Measurements from ENCODE around the gene PARD3.

DNA sequence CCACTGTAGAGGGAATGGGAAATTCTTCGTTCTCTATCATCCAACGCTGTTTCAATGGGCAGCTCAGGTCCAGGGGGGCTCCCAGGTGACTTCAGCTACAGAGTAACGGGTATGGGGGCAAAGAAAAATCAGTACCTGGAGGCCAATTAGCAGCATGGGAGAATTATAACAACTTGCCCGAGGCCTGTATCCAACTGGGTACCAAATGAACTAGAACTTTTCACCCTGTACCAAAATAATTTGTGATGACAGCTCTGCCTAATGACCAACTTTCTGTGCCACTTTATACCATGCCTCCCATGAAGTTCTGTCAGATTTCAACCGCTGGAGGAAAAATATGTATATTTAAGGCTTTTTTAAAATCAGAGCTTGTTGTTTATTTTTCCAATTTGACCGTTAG lies 467.1 kb downstream of the PARD3 start:
- TF ChIP-seq CTCF (IDR thresholded peaks at IDR 0.05) (no peak), EZH2 (IDR thresholded peaks at IDR 0.05) (no peak)

All from neural progenitor cell (in vitro differentiated cells).